DOHH2 (cell line): Measurements from ENCODE around the gene KRTAP6-3.

Experiments used
- H3F3A ChIP-seq: fragments of 200-600 bp; sonication (generic), shearing (Covaris generic); 2 replicates; pipeline ENCODE4 v1.6.0; 2016; ENCODE audit warnings: antibody characterized with exemption, mild to moderate bottlenecking; ENCODE audit not compliant: control insufficient read depth, insufficient read depth
- H3K27ac ChIP-seq: fragments of 200-600 bp; sonication (generic); 2 replicates; pipeline ENCODE4 v1.5.1; 2014; ENCODE audit warnings: low read depth, mild to moderate bottlenecking, low read length, moderate library complexity
- H3K27me3 ChIP-seq: fragments of 200-600 bp; sonication (generic); 2 replicates; pipeline ENCODE4 v1.6.1; 2014; ENCODE audit warnings: mild to moderate bottlenecking, low read length, mixed read lengths; ENCODE audit not compliant: control insufficient read depth
- H3K36me3 ChIP-seq: fragments of 200-600 bp; sonication (generic); 2 replicates; pipeline ENCODE4 v1.6.1; 2014; ENCODE audit warnings: mild to moderate bottlenecking, low read length, moderate library complexity, mixed read lengths; ENCODE audit not compliant: control insufficient read depth
- H3K4me1 ChIP-seq: fragments of 200-600 bp; sonication (generic); 2 replicates; pipeline ENCODE4 v1.6.1; 2014; ENCODE audit warnings: mild to moderate bottlenecking, low read length, mixed read lengths; ENCODE audit not compliant: control insufficient read depth
- H3K4me2 ChIP-seq: fragments of 200-600 bp; sonication (generic); 2 replicates; pipeline ENCODE4 v1.6.0; 2014; ENCODE audit warnings: mild to moderate bottlenecking, low read length, moderate library complexity
- H3K4me3 ChIP-seq: fragments of 200-600 bp; sonication (generic); 2 replicates; pipeline ENCODE4 v1.5.1; 2014; ENCODE audit warnings: mild to moderate bottlenecking, low read length, mixed read lengths
- H3K79me2 ChIP-seq: fragments of 200-600 bp; sonication (generic); 2 replicates; pipeline ENCODE4 v1.6.1; 2014; ENCODE audit warnings: mild to moderate bottlenecking, low read length, mixed read lengths; ENCODE audit not compliant: control insufficient read depth
- H3K9me2 ChIP-seq: fragments of 200-600 bp; sonication (generic); replicated peaks from 2 replicates; pipeline ENCODE4 v1.6.1; 2014; ENCODE audit warnings: mild to moderate bottlenecking, low read length, mixed read lengths; ENCODE audit not compliant: control insufficient read depth
- H3K9me3 ChIP-seq: fragments of 200-600 bp; sonication (generic); 2 replicates; pipeline ENCODE4 v1.6.1; 2014; ENCODE audit warnings: antibody characterized with exemption, low read length, mixed read lengths; ENCODE audit not compliant: control insufficient read depth, insufficient read depth
- H4K20me1 ChIP-seq: fragments of 200-600 bp; sonication (generic); 2 replicates; pipeline ENCODE4 v1.6.0; 2014; ENCODE audit warnings: low read depth, mild to moderate bottlenecking, antibody characterized with exemption, low read length, moderate library complexity; ENCODE audit not compliant: control insufficient read depth, insufficient read depth
- EZH2phosphoT487 ChIP-seq: fragments of 200-600 bp; sonication (generic); IDR thresholded peaks from 2 replicates; pipeline ENCODE4 v1.6.1; 2017; ENCODE audit warnings: borderline replicate concordance, mild to moderate bottlenecking, antibody characterized with exemption, low read length, moderate library complexity, mixed read lengths
- TF ChIP-seq, protein P1 (sequence below): fragments of 200-600 bp; sonication (generic); IDR thresholded peaks from one replicate; pipeline ENCODE4 v1.5.1; 2014; ENCODE audit warnings: antibody characterized with exemption, mild to moderate bottlenecking, low read depth, low read length; ENCODE audit not compliant: poor library complexity, severe bottlenecking

KRTAP6-3 gene

DNA sequence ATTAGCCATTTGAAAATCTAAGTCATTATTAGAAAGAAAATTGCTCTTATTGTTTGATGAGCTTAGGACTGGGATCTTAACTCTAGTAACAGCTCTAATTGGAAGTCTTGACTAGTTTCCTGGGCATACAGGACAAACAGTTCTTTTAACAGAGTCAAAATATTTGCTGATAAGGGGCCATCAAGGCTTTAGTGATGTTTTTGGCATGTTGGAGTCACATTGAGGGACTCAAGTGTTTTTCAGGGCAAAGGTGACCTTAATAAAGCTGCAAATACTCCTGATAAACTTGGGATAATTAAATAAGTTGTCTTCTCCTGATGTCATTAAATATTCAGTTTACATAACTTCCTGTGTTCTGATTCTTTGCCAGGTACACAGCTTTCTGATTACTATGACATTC is 24.6 kb upstream of the KRTAP6-3 start:
- H3K27ac ChIP-seq: no peak overlapping the region
- TF ChIP-seq, protein P1, sequence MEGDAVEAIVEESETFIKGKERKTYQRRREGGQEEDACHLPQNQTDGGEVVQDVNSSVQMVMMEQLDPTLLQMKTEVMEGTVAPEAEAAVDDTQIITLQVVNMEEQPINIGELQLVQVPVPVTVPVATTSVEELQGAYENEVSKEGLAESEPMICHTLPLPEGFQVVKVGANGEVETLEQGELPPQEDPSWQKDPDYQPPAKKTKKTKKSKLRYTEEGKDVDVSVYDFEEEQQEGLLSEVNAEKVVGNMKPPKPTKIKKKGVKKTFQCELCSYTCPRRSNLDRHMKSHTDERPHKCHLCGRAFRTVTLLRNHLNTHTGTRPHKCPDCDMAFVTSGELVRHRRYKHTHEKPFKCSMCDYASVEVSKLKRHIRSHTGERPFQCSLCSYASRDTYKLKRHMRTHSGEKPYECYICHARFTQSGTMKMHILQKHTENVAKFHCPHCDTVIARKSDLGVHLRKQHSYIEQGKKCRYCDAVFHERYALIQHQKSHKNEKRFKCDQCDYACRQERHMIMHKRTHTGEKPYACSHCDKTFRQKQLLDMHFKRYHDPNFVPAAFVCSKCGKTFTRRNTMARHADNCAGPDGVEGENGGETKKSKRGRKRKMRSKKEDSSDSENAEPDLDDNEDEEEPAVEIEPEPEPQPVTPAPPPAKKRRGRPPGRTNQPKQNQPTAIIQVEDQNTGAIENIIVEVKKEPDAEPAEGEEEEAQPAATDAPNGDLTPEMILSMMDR: no peak
- no peak for TF ChIP-seq EZH2phosphoT487
- no peaks in the 10 kb centered on the region for H3K79me2 ChIP-seq
- no peaks in the 10 kb centered on the region for H3K36me3 ChIP-seq
- H4K20me1 ChIP-seq: no peaks in the 10 kb centered on the region
- no peak overlapping the region for H3K4me3 ChIP-seq
- H3K27me3 ChIP-seq: no peaks in the 10 kb centered on the region
- H3K9me2 ChIP-seq: no peaks in the 10 kb centered on the region
- H3K9me3 ChIP-seq: no peaks in the 10 kb centered on the region
- H3K4me2 ChIP-seq: no peak overlapping the region
- H3F3A ChIP-seq: no peaks in the 10 kb centered on the region
- no peaks in the 10 kb centered on the region for H3K4me1 ChIP-seq

DNA sequence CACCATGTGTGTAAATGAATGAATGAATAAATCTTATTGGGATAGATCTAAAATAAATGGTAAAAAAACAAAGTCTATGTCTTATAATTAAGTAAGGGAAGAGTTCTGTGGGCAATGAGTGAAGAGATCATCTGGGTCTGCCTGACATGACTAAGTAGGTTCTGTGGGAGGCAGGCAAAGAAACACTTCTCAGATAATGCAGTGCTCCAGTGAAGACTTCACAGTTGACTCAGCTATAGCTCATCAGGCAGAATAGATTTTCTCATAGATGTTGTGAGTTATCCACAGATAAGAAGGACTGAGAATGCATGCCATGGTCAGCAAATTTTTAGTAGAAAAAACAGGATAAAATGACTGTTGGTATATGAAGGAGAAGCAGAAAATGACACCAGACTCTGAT is 14.5 kb upstream of the KRTAP6-3 start:
- TF ChIP-seq EZH2phosphoT487: no peak
- TF ChIP-seq, protein P1: no peak
- no peaks in the 10 kb centered on the region for H3F3A ChIP-seq
- no peaks in the 10 kb centered on the region for H3K27me3 ChIP-seq
- H3K4me1 ChIP-seq: no peaks in the 10 kb centered on the region
- no peaks in the 10 kb centered on the region for H3K36me3 ChIP-seq
- H4K20me1 ChIP-seq: no peaks in the 10 kb centered on the region
- no peaks in the 10 kb centered on the region for H3K9me3 ChIP-seq
- H3K79me2 ChIP-seq: no peaks in the 10 kb centered on the region
- H3K9me2 ChIP-seq: no peaks in the 10 kb centered on the region
- H3K4me2 ChIP-seq: no peak overlapping the region
- no peak overlapping the region for H3K27ac ChIP-seq
- H3K4me3 ChIP-seq: no peak overlapping the region

DNA sequence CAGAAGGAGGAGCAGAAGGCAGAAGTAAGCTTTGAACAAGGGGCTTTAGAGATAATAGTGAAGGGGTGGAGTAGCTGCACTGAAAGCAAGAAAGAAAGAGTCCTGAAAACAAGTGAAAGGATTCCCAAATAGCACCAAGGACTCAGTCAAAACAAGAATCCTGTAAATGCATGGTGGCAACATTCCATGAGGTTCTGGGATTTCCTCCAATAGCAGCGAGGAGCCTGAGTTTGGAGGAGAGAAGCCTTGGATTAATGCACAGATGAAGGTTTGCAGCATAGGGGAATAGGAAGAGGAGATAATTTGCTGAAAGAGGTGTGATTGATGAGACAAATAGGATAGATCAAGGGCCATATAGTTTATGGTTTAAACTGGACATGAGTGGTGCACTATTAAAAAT is 12.9 kb upstream of the KRTAP6-3 start:
- no peaks in the 10 kb centered on the region for H3F3A ChIP-seq
- no peak overlapping the region for H3K4me2 ChIP-seq
- TF ChIP-seq EZH2phosphoT487: no peak
- TF ChIP-seq, protein P1: no peak
- H3K27me3 ChIP-seq: no peaks in the 10 kb centered on the region
- no peaks in the 10 kb centered on the region for H4K20me1 ChIP-seq
- H3K4me1 ChIP-seq: no peaks in the 10 kb centered on the region
- no peaks in the 10 kb centered on the region for H3K36me3 ChIP-seq
- no peaks in the 10 kb centered on the region for H3K79me2 ChIP-seq
- no peaks in the 10 kb centered on the region for H3K9me3 ChIP-seq
- no peak overlapping the region for H3K27ac ChIP-seq
- H3K9me2 ChIP-seq: no peaks in the 10 kb centered on the region
- H3K4me3 ChIP-seq: no peak overlapping the region

DNA sequence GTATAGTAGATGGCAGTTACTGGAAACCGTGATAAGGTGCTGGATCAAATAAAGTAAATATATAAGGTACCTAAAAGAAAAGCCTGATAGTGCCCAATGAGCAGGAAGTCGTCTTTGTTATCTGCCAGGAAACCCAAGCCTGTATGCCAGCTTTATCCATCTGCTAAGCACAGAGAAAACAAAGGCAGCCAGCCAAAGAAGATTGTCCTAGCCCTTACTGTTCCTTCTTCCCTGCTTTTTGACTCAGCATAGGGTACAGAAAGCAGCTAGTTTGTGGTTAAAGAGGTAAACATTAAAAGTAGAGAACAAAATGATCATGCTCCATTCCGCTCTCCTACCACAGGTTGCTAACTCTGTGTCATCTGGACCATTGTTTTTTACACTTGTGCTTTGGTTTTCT is 12.1 kb upstream of the KRTAP6-3 start:
- Histone ChIP-seq H3K36me3 (no peaks in the 10 kb centered on the region), H4K20me1 (no peaks in the 10 kb centered on the region), H3K27ac (no peak overlapping the region), H3F3A (no peaks in the 10 kb centered on the region), H3K4me3 (no peak overlapping the region), H3K4me2 (no peak overlapping the region), H3K79me2 (no peaks in the 10 kb centered on the region), H3K4me1 (no peaks in the 10 kb centered on the region), H3K27me3 (no peaks in the 10 kb centered on the region), H3K9me3 (no peaks in the 10 kb centered on the region), H3K9me2 (no peaks in the 10 kb centered on the region)
- TF ChIP-seq, protein P1: no peak
- TF ChIP-seq EZH2phosphoT487: no peak
